Measurements from ENCODE around the gene MEMO1. TPM values are rescaled to one million over a fixed set of nuclear protein-coding genes. Genes with fewer than 3 reads are reported as not detected.
"Not testable (repeated sequence)": the region's sequence is repeated elsewhere in the genome, so short reads cannot be mapped to it uniquely, and the experiment has no call there.

Gene MEMO1
- total and polyA plus RNA-seq, 2 donors (not counting 1 experiment from before 2014, with no cell fraction given), result 44.8 to 65.8 TPM

DNA sequence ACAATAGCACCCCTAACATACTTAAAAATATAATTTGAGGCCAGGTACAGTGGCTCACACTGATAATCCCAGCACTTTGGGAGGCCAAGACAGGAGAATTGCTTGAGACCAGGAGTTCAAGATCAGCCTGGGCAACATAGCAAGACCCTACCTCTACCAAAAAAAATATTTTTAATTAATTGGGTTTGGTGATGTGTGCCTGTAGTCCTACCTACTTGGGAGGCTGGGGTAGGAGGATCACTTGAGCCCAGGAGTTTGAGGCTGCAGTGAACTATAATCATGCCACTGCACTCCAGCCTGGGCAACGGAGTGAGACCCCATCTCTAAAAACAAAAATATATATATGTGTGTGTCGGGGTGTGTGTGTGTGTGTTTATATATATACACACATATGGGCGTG lies 91.3 kb downstream of the MEMO1 start:
- no CpG with 5 or more reads among the region's 3 CpGs for WGBS (ENCODE audit: insufficient coverage)
- Histone ChIP-seq H3K9ac (ENCODE audit: low read length) (no peak overlapping the region), H3K79me2 (ENCODE audit: control insufficient read depth, insufficient read depth, low read length) (no peaks in the 10 kb centered on the region), H3K9me3 (ENCODE audit: control extremely low read depth in 1 of 3, control insufficient read depth in 2 of 3, insufficient read depth in 1 of 3, low read length in 2 of 3) (no peaks in the 10 kb centered on the region), H3K4me3 (ENCODE audit: control extremely low read depth in 1 of 5, extremely low read depth in 1 of 5, insufficient read depth in 1 of 5, low read depth in 2 of 5, low read length in 4 of 5) (no peak overlapping the region), H3K36me3 (replicated peaks in 1 of 2; ENCODE audit: control extremely low read depth in 1 of 2, control insufficient read depth in 1 of 2, extremely low read depth in 1 of 2, insufficient read depth in 2 of 2, low read length in 1 of 2) (peaks cover 3 to 20% of the 10 kb centered on the region in 2 experiments), H3K4me1 (ENCODE audit: control insufficient read depth in 2 of 2, insufficient read depth in 2 of 2, low read length in 2 of 2) (no peaks in the 10 kb centered on the region), H3K27ac (ENCODE audit: low read length in 2 of 2) (no peak overlapping the region), H3K4me2 (replicated peaks; ENCODE audit: low read depth, low read length, poor library complexity, severe bottlenecking) (no peak overlapping the region), H4K20me1 (ENCODE audit: control insufficient read depth, insufficient read depth, low read length, poor library complexity, severe bottlenecking) (no peaks in the 10 kb centered on the region), H2AFZ (ENCODE audit: insufficient read depth, low read depth, low read length, poor library complexity, severe bottlenecking) (no peak overlapping the region), H3K27me3 (replicated peaks in 1 of 4; ENCODE audit: control extremely low read depth in 1 of 4, control insufficient read depth in 3 of 4, insufficient read depth in 4 of 4, low read length in 3 of 4) (no peaks in the 10 kb centered on the region)
- Mint-ChIP-seq H3K9me3 (ENCODE audit: insufficient read depth) (no peaks in the 10 kb centered on the region), H3K4me3 (no peak overlapping the region), H3K27me3 (no peaks in the 10 kb centered on the region), H3K4me1 (peaks cover 8% of the 10 kb centered on the region), H3K27ac (no peak overlapping the region)
- ChIA-PET POLR2A (no interaction called here), CTCF (no interaction called here)
- no peak for ATAC-seq (ENCODE audit: low read depth)
- intact Hi-C loops (cut with micrococcal nuclease), result no loop called here
- TF ChIP-seq, protein P1, sequence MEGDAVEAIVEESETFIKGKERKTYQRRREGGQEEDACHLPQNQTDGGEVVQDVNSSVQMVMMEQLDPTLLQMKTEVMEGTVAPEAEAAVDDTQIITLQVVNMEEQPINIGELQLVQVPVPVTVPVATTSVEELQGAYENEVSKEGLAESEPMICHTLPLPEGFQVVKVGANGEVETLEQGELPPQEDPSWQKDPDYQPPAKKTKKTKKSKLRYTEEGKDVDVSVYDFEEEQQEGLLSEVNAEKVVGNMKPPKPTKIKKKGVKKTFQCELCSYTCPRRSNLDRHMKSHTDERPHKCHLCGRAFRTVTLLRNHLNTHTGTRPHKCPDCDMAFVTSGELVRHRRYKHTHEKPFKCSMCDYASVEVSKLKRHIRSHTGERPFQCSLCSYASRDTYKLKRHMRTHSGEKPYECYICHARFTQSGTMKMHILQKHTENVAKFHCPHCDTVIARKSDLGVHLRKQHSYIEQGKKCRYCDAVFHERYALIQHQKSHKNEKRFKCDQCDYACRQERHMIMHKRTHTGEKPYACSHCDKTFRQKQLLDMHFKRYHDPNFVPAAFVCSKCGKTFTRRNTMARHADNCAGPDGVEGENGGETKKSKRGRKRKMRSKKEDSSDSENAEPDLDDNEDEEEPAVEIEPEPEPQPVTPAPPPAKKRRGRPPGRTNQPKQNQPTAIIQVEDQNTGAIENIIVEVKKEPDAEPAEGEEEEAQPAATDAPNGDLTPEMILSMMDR (IDR thresholded peaks at IDR 0.05), result no peak
- DNase-seq, result no peak

DNA sequence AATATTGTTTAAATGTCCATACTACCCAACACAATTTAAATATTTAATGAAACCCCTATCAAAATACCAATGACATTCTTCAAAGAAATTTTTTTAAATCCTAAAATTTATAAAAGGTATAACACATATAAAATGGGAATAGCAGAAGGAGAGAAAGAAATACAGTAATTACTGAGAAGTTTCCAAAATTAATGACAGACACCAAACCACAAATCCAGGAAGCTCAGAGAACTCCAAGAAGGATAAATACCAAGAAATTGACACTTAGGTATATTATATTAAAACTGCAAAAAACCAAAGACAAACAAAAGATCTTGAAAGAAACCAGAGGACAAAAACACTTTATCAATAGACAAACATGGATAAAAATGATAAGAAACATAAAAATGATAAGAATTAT lies 101.1 kb downstream of the MEMO1 start:
- no peak overlapping the region for H3K4me3 Mint-ChIP-seq
- ATAC-seq (ENCODE audit: low read depth) (no peak), DNase-seq (no peak)
- Histone ChIP-seq H3K4me2 (replicated peaks; ENCODE audit: low read depth, low read length, poor library complexity, severe bottlenecking) (no peak overlapping the region), H2AFZ (ENCODE audit: insufficient read depth, low read depth, low read length, poor library complexity, severe bottlenecking) (no peak overlapping the region), H3K27ac (ENCODE audit: low read length in 2 of 2) (no peak overlapping the region), H4K20me1 (ENCODE audit: control insufficient read depth, insufficient read depth, low read length, poor library complexity, severe bottlenecking) (no peaks in the 10 kb centered on the region), H3K36me3 (replicated peaks in 1 of 2; ENCODE audit: control extremely low read depth in 1 of 2, control insufficient read depth in 1 of 2, extremely low read depth in 1 of 2, insufficient read depth in 2 of 2, low read length in 1 of 2) (peaks cover 6 to 9% of the 10 kb centered on the region in 2 experiments), H3K9ac (ENCODE audit: low read length) (no peak overlapping the region), H3K79me2 (ENCODE audit: control insufficient read depth, insufficient read depth, low read length) (peaks cover 4% of the 10 kb centered on the region), H3K9me3 (ENCODE audit: control extremely low read depth in 1 of 3, control insufficient read depth in 2 of 3, insufficient read depth in 1 of 3, low read length in 2 of 3) (peaks cover 0 to 1% (median 0%) of the 10 kb centered on the region in 3 donors), H3K27me3 (replicated peaks in 1 of 4; ENCODE audit: control extremely low read depth in 1 of 4, control insufficient read depth in 3 of 4, insufficient read depth in 4 of 4, low read length in 3 of 4) (no peaks in the 10 kb centered on the region), H3K4me3 (ENCODE audit: control extremely low read depth in 1 of 5, extremely low read depth in 1 of 5, insufficient read depth in 1 of 5, low read depth in 2 of 5, low read length in 4 of 5) (no peak overlapping the region), H3K4me1 (ENCODE audit: control insufficient read depth in 2 of 2, insufficient read depth in 2 of 2, low read length in 2 of 2) (peaks cover 0 to 6% of the 10 kb centered on the region in 2 donors)
- no peaks in the 10 kb centered on the region for H3K9me3 Mint-ChIP-seq (ENCODE audit: insufficient read depth)
- ChIA-PET CTCF (interaction anchor here (1.5 kb wide), 1 partner anchor 14 kb away, joined by 4 read pairs; no protein-coding TSS in a partner anchor), POLR2A (no interaction called here)
- no peak overlapping the region for H3K27ac Mint-ChIP-seq
- intact Hi-C loops (cut with micrococcal nuclease), result no loop called here
- no peaks in the 10 kb centered on the region for H3K27me3 Mint-ChIP-seq
- H3K4me1 Mint-ChIP-seq, result peaks cover 10% of the 10 kb centered on the region
- TF ChIP-seq EZH2 (IDR thresholded peaks at IDR 0.05; ENCODE audit: borderline replicate concordance, insufficient read depth, low read depth, low read length, poor library complexity, severe bottlenecking), result no peak
- TF ChIP-seq, protein P1 (IDR thresholded peaks at IDR 0.05), result no peak

DNA sequence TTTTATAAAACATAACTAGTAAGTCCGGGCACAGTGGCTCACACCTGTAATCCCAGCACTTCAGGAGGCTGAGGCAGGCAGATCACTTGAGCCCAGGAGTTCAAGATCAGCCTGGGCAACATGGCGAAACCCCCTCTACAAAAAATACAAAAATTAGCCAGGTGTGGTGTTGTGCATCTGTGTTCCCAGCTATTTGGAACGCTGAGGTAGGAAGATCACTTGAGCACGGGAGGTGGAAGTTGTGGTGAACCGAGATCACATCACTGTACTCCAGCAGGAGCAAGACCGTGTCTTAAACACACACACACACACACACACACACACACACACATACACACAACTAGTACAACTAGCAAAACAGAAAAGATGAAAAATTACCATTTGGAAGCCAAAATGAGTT lies 103.3 kb downstream of the MEMO1 start:
- H3K9ac ChIP-seq (ENCODE audit: low read length); intact Hi-C loops (cut with micrococcal nuclease); H3K9me3 Mint-ChIP-seq (ENCODE audit: insufficient read depth); H2AFZ ChIP-seq (ENCODE audit: insufficient read depth, low read depth, low read length, poor library complexity, severe bottlenecking); H3K27me3 Mint-ChIP-seq; H3K27me3 ChIP-seq (replicated peaks in 1 of 4; ENCODE audit: control extremely low read depth in 1 of 4, control insufficient read depth in 3 of 4, insufficient read depth in 4 of 4, low read length in 3 of 4); CTCF ChIA-PET; H3K27ac ChIP-seq (ENCODE audit: low read length in 2 of 2); H3K4me3 Mint-ChIP-seq; H4K20me1 ChIP-seq (ENCODE audit: control insufficient read depth, insufficient read depth, low read length, poor library complexity, severe bottlenecking); ATAC-seq (ENCODE audit: low read depth); H3K27ac Mint-ChIP-seq; H3K4me1 ChIP-seq (ENCODE audit: control insufficient read depth in 2 of 2, insufficient read depth in 2 of 2, low read length in 2 of 2); H3K4me3 ChIP-seq (ENCODE audit: control extremely low read depth in 1 of 5, extremely low read depth in 1 of 5, insufficient read depth in 1 of 5, low read depth in 2 of 5, low read length in 4 of 5); DNase-seq; H3K79me2 ChIP-seq (ENCODE audit: control insufficient read depth, insufficient read depth, low read length); H3K9me3 ChIP-seq (ENCODE audit: control extremely low read depth in 1 of 3, control insufficient read depth in 2 of 3, insufficient read depth in 1 of 3, low read length in 2 of 3); POLR2A ChIA-PET; H3K4me2 ChIP-seq (replicated peaks; ENCODE audit: low read depth, low read length, poor library complexity, severe bottlenecking): not testable (repeated sequence)
- H3K36me3 ChIP-seq (replicated peaks in 1 of 2; ENCODE audit: control extremely low read depth in 1 of 2, control insufficient read depth in 1 of 2, extremely low read depth in 1 of 2, insufficient read depth in 2 of 2, low read length in 1 of 2), result peaks cover 5 to 10% of the 10 kb centered on the region in 2 experiments
- peaks cover 12% of the 10 kb centered on the region for H3K4me1 Mint-ChIP-seq
- 100% methylated on average over 3 of the region's 6 CpGs for WGBS (ENCODE audit: insufficient coverage)
